ENCODE measurements around the gene PML.
"Not testable (repeated sequence)": the region's sequence is repeated elsewhere in the genome, so short reads cannot be mapped to it uniquely, and the experiment has no call there.

Gene PML

GRCh38 chr15:74042603-74043424, 48.3 kb downstream of the PML start:
- DNase-seq, result no peak

GRCh38 chr15:74043425-74044266, 49.1 kb downstream of the PML start:
- DNase-seq, result no peak

- no peak for DNase-seq
These were observed 50.0 kb downstream of the PML start for GRCh38 chr15:74044267-74045110.

- DNase-seq, result no peak
These were observed 50.7 kb downstream of the PML start for GRCh38 chr15:74045184-74045583.

- no peak for DNase-seq
These were observed 51.2 kb downstream of the PML start for GRCh38 chr15:74045636-74046274.

- no peak for DNase-seq
These were observed 51.8 kb downstream of the PML start for GRCh38 chr15:74046275-74046674.

- no peak for DNase-seq
These were observed 55.6 kb downstream of the PML start for GRCh38 chr15:74050127-74050526.

GRCh38 chr15:74050556-74051234, 56.2 kb downstream of the PML start:
- peak; percentile 29 for DNase-seq

GRCh38 chr15:74052271-74053260, 58.0 kb downstream of the PML start:
- not testable (repeated sequence) for DNase-seq

GRCh38 chr15:74053517-74053916, 59.0 kb downstream of the PML start:
- no peak for DNase-seq

GRCh38 chr15:74053941-74054529, 59.5 kb downstream of the PML start:
- peak; percentile 81 for DNase-seq

- DNase-seq, result no peak
These were observed 61.3 kb downstream of the PML start for GRCh38 chr15:74055804-74056203.

- not testable (repeated sequence) for DNase-seq
These were observed 61.8 kb downstream of the PML start for GRCh38 chr15:74056330-74056729.

- DNase-seq, result not testable (repeated sequence)
These were observed 64.7 kb downstream of the PML start for GRCh38 chr15:74059050-74059833.

GRCh38 chr15:74060251-74060650, 65.7 kb downstream of the PML start:
- no peak for DNase-seq

- DNase-seq, result no peak
These were observed 67.7 kb downstream of the PML start for GRCh38 chr15:74062236-74062635.

- DNase-seq, result no peak
These were observed 68.2 kb downstream of the PML start for GRCh38 chr15:74062671-74063070.

GRCh38 chr15:74063425-74064146, 69.1 kb downstream of the PML start:
- DNase-seq, result not testable (repeated sequence)

GRCh38 chr15:74064183-74064582, 69.7 kb downstream of the PML start:
- DNase-seq, result not testable (repeated sequence)

All from fibroblast of skin of right quadriceps (primary cell).